Measurements from ENCODE around the gene FTO.

The FTO gene

GRCh38 chr16:54193665-54194333, 489.8 kb downstream of the FTO start:
- DNase-seq: peak; percentile 67 to 81

- peak in 1 of 2 experiments; percentile 7 for DNase-seq
Observed at GRCh38 chr16:54194334-54194743, 490.4 kb downstream of the FTO start.

- no peak for DNase-seq
Observed at GRCh38 chr16:54197758-54198157, 493.8 kb downstream of the FTO start.

- DNase-seq: no peak
Observed at GRCh38 chr16:54199487-54200160, 495.7 kb downstream of the FTO start.

- DNase-seq: no peak
Observed at GRCh38 chr16:54200161-54200534, 496.2 kb downstream of the FTO start.

GRCh38 chr16:54200720-54201119, 496.8 kb downstream of the FTO start:
- DNase-seq: no peak

GRCh38 chr16:54201200-54201599, 497.2 kb downstream of the FTO start:
- DNase-seq: no peak
